Measurements from ENCODE around the gene ZBTB40.

DNA sequence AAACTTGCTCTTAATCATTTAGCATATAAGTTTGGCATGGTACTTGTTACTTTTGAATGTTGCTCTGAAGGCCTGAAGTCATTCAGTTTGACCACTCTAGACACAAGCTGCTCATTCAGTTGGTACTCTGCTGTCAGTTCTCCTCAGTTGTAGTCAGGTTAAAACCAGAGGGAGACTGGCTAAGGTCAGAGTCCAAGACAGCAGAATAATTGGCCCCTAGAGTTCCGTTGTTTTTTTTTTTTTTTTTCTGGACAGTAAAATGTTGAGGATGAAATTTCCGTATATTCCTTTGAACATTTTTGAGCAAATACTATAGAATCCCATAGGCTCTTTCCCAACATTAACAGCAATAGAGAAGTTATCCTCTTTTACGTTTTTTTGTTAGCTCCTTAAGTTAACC, 9.4 kb downstream of the ZBTB40 start:
- TF ChIP-seq CTCF (IDR thresholded peaks at IDR 0.05), result no peak
- no peak for TF ChIP-seq EP300 (IDR thresholded peaks at IDR 0.05)

Data from esophagus muscularis mucosa (tissue), 3 donors.